ENCODE measurements around the gene HIRA.

The HIRA gene

DNA sequence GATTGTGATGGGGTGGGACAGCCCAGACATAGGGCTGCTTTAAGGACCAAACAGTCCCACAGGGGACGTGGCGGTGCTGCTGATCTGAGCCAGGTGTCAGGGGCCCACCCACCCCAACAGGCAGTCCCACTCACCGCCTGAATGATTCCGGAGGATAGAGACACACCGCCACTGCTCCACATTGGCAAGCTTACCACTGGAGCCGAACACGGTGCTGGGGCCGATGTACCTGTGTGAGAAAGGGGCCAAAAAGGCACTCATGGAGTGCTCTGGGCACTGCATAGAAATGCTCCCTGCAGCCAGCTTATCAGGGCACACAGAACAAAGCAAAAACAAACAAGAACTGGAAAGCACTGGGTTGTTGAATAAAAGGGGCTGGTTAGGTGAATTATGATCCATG lies 25.9 kb downstream of the HIRA start:
- DNase-seq, result no peak

DNA sequence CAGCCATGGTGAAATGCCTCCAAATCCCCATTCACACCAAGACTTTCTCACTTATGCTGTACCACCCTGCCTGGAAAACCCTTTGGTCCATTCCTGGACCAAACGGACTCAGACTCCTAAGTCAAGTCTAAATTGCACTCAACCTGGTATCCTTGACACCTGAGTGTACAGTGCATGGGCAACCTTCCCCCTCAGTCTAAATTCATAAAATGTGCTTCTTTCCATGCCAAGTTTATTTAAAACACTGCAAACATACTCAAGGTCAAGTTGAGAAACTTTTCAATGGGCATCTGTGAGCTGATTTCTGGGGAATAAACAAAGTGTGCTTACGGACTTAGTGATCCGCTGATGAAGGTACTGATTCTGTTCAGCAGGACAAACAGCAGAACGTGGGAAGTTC lies 26.4 kb downstream of the HIRA start:
- no peak for DNase-seq

DNA sequence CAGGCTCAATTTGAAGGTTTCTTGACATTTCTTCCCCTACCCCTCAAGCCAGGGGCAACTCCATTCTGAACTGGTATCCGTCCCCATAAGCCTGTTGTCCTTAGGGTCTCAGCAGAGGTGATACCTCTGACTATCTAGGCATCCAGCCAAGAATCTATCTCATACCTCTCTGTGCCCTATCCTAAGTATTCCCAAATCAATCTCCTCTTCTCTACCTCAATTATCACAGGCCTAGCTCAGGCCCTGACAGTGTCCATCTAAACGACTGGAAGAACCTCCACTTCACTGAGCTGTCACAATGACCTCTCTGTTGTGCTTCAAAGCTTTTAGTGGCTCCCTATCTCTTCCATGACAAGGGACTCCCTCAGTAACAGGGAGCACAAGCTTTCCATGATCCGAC lies 26.9 kb downstream of the HIRA start:
- no peak for DNase-seq

DNA sequence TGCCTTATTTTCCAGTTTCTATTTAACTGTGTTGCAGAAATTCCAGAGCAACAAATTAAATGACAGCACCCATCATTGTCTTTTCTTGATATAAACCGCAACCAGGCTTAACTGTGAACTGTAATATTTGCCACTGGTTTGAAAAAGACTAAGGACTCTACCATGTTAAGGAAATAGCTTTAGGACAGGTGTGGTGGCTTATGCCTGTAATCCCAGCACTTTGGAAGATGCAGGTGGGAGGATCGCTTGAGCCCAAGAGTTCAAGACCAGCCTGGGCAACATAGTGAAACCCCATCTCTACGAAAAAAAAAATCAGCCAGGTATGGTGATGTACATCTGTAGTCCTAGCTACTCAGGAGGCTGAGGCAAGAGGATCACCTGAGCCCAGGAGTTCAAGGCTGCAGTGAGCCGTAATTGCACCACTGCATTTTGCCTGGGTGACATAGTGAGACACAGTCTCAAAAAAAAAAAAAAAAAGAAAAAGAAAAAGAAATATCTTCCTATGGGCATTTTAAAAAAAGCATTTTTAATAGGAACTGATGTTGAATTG lies 28.8 kb downstream of the HIRA start:
- DNase-seq, result no peak

DNA sequence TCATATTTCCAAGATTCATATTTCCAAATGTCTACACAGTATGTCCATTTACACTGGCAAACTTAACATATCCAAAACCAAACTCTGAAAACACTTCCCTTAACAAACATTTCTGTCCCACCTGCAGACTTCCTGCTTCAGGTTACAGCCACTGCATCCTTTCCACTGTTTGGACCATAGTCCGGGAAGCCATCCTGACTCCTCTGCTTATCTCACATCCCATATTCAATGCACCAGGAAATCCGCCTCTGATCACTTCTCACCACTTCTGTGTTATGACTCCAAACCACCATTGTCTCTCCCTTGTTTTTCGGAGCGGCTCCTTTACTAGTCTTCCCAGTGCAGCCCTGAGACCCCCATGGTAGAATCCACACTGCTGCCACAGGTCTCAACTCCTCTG lies 30.1 kb downstream of the HIRA start:
- no peak for DNase-seq

DNA sequence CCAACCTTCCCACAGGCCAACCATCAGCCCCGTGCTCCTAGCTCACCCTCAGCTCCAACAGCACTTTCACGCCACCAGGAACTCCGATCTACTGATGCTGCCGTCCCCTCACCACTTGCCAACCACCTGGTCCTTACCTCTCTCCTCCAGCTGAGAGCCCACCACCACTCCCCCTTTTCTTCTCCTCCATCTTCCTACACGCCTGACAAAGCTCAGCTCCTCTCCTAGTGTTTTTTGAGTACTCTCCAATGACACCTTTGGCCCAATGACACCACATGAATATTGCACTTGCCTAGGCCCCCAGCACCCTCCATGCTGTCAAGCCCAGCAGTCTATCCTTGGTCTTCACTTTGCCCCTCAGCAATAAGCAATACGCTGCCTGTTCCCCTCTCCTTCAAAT lies 30.7 kb downstream of the HIRA start:
- DNase-seq, result no peak

DNA sequence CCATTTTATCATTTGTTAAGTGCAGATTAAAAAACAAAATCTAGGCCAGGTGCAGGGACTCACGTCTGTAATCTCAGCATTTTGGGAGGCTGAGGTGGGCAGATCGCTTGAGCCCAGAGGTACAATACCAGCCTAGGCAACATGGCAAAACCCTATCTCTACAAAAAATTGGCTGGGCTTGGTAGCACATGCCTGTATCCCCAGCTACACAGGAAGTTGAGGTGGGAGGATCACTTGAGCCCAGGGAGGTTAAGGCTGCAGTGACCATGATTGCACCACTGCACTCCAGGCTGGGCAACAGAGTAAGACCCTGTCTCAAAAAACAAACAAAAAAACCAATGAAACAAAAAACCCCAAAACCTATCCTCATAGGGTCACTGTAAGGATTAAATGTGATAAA lies 32.9 kb downstream of the HIRA start:
- no peak for DNase-seq

DNA sequence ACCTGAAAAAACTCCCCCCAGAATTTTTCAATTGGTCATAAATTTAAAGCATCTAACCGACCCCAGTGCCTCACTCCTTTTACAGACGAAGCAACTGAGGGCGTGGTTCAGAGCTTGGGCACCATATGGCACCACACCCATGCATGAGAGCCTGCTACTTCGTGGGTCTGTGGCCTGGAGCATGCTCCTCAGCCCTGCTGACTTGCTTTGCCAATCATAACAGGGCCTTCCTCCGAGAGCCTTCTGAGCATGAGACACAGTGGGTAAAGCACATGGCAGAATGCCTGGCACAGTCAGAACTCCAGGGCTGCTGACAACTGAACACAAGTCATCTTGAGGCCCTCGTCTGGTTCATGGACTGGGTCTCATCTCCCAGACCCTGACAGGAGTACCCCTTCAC lies 33.3 kb downstream of the HIRA start:
- DNase-seq, result no peak

DNA sequence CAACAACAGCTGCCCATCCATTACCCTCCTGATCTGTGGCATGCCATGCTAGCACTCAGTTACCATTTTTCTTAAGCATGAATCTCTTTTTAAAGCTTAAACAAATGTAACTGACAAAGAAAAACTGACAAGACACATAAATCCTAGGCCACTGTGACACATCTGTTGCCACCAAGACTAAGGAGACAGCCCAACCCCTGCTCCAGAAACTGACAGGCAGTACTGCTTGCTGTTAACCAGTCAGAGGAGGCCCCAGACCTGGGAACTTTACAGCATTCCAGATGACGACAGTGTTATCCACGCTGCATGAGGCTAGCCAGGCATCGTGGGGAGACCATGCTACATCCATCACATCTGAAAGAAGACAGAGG lies 33.8 kb downstream of the HIRA start:
- DNase-seq, result no peak

DNA sequence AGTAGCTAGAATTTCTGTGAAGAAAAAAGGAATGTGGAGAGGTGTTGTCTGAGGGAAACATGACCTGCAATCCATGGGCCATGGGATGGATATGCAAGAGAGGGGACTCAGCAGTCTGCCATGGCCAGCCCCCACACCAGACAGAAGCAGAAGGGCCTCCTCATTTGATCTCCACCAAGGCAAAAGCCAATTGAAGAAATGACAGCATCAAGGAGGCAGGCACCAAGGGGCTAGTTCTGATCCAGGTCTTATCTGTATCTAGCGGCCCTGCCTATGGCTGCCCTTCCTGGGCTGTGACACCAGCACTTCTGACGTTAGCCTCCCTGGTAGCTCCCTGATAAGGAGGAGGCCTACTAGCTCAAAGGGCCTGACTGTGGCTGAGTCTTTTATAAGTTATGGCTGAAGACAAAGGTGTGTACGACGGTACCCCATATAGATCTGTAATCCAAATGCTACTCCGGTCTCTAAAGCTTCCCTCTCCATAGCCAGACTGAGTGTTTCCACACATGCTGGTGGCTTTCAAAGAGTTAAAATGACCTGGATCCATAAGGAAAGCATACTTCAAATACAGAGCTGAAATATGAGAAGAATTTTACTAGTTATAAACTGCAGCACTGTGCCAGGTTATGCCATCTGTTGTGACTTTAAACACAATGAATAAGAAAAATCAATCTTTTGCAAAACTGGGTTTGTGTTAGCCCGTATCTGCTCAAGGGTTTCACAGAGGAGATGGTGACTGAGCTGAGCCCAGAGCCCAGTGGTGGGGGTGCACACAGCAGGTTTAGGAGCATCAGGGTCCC lies 34.4 kb downstream of the HIRA start:
- no peak for DNase-seq

DNA sequence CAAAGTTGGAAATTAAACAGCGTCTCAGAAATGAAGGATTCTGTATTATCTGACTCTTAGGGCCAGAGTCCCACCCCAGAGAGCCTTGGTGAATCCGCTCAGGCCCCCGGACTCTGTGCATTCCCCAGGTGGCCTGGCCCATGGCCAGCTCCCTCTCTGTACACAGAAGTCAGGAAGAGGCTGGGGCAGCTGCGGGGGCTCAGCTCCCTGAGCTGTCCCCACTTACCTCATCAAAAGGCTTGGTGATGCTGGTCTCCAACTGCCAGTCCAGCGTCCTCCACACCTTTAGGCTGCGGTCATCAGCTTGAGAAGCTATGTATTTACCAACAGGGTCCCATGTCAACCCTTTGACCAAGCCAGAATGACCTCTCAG lies 35.0 kb downstream of the HIRA start:
- DNase-seq, result no peak

DNA sequence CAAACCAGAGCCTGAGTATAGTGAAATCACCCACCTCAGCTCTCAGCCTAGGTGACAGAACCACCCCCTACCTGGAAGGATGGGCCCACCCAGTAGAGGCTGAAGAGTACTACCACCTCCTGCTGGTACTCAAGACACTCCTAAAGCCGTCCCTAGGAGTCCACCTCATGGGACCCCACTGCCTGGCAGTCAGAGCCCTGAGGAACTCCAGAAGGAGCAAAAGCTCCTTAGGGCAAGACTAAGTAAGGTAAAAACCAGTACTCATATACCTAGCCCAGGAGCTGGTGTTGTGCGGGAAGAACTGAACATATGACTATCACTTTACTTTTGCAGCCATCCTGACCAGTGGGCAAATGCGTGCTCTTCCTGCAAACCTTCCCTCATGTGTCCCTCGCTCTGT lies 36.3 kb downstream of the HIRA start:
- no peak for DNase-seq

DNA sequence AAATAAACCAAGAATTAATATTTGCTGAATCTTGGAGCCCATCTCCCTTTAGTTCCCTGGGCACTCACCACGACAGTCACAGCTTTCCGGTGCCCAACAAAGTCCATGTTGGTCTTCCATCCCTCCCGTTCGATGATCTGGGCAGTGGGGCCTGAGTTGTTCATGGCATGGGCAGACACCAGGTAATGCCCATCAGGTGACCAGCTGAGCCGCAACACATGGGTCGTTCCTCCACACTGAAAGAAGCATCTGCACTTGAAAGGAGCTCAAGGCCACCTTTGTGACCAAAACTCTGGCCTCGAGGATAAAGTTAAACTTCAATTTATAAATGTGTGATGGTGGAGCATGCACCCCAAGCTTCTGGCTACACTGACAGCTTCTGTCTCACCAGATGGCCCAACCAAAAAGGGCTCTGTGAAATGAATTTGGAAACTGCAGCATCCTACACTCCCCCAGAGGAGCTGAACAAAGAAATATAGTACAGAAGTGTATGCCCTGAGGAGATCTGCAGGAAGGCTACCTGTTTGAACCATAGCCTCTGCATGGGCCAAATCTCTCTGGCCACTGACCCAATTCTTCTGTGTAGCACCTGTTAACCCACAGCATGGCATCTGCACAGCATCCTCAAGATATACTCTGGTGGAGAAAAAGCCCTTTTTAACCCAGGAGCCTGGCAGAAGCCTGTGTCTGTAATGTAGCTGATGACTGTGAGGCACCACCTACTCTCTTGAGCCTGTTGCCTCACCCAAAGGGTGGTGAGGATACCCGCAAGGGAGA lies 37.1 kb downstream of the HIRA start:
- no peak for DNase-seq

DNA sequence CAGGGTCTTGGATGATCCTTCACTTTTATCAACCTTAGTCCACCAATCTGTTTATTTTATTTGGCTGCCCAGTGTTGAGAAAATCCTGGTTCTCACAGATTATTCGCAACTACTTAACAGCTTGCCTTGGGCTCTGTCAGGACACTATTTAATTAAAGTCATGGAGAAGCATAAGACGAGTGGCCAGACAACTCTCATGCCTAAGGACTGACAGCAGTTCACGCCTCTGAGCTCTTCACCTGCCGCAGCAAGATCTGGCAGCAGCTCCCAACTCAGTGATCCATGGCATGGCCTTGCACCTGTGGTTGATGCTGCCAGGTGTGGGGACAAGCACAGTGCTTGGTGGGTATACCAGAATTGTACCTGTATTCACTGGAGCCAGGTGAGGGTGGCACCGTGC lies 37.8 kb downstream of the HIRA start:
- DNase-seq, result no peak

DNA sequence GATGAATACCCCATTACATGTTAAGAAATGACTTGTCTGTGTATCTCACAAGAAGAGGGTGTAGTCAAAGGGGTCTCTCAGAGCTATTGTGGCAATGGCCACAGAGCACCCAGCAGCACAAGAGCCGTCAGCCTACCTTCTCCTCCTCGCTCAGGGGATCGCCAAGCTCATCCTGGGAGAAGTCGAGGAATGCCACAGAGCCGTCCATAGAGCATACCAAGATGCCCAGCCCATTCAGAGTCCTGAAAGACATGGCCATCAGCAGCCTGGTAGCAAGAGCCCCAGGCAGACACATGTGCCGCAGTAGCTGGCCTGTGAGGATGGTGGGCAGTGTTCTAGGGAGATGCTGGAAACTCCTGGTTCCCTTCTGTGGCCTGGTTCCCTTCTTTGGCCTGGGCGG lies 44.0 kb downstream of the HIRA start:
- no peak for DNase-seq

DNA sequence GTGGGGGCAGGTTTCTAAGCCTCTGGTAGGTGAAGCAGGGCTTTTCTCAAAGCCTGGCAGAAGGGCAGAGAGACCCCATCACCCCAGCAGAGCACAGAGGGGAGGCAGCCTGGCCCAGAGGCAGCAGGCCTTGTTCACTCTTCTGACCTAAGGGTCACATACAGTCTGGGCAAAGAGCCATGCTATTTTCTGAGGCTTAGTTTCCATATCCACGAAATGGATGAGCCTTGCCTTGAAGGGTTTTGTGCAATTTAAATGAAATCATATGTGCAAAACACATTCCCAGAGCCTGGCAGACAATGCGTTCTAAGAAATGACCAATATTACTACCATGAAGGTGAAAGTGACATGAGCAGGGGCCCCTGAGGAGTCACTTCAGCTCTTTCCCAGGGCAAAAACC lies 44.5 kb downstream of the HIRA start:
- no peak for DNase-seq

DNA sequence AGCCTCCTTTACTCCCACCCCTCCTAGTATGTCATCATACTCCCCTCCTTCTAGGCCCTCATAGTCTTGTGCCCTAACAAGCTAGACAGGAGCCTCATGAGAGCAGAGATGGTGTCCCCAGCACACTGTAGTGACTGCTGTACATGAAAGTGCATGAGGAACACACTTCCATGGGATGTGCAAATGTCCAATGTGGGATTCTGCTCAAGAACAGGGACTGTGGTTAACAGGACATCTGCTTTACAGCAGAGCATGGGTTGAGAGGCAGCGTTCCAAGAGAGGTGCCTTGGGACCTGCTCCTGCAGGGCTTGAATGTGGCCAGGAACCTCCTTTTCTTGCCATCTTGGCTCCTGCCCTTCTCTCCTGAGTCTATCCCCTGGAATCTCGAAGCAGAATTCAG lies 45.3 kb downstream of the HIRA start:
- DNase-seq, result no peak

DNA sequence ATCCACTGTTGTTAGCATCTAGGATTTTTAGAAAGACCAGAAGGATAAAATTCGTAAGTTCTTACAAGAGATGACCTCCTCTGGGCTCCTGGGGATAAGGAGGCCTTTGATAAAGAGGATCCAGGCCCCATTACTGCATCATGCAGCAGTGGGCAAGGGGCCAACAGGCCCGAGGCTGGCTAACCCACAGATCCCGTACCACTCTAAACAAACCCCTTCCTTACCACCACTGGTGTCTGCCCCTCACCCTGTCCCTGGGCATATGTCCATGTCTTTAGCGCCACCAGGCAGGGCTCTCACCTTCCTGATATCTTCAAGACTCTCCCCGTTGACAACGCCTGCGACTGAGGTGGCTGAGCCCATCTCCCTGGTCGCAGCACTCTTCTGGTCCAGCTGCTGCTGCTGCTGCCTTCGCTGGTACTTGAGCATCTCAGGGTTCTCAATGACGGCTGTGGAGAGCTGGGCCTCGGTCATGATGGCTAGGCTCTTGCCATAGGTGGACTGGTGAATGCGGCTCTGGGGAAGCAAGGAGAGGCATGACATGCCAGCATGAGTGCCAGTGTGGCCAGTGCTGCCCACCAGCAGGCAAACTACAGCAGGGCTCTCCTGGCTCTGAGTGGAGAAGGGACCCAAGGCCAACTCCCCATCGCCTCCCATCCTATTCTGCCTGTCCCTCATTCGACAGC lies 46.2 kb downstream of the HIRA start:
- no peak for DNase-seq

DNA sequence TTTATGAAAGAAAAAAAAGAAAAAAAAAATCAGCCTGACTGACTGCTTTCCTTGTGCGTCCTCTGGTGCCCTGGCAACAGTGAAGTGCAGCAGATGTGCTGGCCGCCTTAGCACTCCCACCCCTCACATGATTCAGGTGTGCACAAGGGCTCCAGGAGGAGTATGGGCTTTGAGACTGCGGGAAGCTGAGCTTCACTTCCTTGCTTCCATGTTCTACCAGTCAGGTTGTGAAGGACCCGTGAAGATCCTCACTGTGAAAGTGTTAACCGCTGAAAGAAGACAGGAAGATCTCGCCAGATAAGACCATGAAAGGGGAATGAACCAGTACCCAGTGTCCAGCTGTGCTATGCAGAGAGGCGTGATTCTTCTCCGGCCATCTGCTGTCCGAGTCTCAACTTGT lies 48.2 kb downstream of the HIRA start:
- no peak for DNase-seq

DNA sequence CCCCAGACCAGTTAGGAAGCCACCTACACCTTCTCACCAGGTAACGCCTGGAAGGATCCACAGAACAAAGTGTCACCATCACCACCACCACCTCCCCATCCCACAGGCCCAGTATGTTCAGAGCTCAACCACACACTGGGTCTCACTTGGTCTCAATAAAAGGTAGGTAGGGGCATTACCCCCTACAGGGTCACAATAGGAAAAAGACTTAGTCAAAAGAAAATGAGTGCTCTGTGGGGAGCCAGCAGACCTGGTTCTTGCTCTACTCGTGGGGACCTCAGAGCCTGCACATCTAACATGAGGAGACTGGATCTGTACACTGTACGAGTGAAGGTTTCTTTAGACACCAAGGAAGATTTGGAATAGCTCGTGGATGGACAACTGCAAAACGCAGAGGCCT lies 49.3 kb downstream of the HIRA start:
- DNase-seq, result no peak

DNA sequence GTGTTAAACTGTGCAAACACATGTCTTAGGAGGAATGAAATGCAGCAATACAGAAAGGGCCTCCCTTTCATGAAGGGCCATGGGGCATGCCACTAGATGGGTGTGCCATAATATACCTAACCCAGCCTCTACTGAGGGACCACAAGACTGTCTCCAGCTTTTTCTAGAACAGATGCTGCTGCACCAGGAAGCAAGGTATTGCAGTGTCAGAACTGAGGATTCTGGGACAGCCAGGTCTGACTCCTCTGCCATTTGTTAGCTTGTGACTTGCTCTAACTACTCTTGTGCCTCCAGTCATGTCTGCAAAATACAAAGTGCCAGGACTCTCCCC lies 53.2 kb downstream of the HIRA start:
- no peak for DNase-seq

DNA sequence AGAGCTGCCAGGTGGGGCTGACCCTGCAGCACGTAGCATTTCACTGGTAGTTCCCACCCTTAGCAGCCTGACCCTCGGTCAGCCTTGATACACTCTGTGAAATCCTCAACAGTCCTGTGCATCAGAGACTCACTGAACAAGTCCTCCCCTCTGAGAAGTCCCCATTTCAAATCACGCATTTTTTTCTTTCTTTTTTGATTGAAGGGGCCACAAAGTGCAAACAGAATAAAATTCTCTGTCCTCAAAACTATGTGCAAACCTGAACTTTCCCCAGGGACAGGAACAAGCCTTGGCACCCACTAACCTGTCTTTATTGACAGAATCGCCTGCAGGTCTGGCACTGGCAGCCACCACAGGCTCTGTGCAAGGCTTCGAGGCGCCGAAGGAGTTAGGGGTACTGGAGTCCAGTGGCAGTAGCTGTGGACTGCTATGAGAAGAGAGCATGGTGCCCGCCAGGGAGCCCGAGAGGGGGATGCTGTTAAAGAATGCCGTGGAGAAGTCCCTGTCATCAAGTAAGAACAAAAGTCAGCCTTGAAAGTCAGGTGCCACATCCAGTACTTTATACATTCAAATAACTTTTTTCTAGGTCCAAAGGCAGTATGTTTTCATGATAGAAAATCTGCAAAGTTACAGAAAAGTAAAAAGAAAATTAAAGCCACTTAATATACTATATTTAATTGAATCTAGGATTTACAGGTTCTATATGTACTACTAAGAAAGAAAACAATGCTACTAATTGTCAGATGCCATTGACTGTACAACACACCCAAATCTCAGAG lies 53.8 kb downstream of the HIRA start:
- DNase-seq, result no peak

DNA sequence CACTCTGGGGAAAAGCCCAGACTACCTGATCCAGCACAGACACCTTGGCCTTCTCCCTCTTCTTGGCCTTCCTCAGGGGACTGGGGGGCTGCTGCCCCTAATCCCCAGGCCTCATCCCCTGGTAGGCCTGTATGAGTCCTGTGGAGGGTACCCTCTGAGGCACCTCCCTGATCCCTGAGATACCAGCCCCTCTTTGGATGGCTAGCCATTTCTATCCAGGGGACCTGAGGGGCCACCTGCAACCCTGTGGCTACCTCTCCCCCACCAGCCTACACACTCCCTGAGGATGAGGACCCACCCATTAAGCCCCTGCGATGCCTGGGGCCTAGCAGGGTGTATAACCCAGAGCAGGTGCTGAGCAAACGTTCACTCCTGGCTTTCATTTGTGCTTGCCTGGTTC lies 54.6 kb downstream of the HIRA start:
- no peak for DNase-seq
